ENCODE results near the gene RESP18.

RESP18 gene

DNA sequence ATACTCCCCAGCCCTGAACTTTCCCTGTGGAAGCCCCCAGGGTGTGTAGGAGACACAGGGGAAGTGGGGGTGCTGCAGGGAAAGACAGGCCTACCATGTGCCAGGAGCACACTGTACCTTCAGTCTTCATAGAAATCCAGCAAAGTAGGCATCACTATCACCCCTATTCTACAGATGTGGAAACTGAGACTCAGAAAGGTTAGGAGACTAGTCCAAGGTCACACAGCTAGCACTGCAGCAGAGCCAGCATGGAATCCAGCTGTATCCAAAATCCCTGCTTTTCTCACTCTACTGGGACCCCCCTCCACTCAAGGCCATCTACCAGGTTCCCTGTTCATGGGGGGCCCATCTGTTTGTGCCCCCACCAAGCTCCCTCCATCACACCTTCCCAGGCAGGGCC is 48.4 kb upstream of the RESP18 start (continued):
- TF ChIP-seq, protein P1, sequence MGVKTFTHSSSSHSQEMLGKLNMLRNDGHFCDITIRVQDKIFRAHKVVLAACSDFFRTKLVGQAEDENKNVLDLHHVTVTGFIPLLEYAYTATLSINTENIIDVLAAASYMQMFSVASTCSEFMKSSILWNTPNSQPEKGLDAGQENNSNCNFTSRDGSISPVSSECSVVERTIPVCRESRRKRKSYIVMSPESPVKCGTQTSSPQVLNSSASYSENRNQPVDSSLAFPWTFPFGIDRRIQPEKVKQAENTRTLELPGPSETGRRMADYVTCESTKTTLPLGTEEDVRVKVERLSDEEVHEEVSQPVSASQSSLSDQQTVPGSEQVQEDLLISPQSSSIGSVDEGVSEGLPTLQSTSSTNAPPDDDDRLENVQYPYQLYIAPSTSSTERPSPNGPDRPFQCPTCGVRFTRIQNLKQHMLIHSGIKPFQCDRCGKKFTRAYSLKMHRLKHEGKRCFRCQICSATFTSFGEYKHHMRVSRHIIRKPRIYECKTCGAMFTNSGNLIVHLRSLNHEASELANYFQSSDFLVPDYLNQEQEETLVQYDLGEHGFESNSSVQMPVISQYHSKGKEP (tag by site-specific recombination; IDR thresholded peaks at IDR 0.05) = no peak

DNA sequence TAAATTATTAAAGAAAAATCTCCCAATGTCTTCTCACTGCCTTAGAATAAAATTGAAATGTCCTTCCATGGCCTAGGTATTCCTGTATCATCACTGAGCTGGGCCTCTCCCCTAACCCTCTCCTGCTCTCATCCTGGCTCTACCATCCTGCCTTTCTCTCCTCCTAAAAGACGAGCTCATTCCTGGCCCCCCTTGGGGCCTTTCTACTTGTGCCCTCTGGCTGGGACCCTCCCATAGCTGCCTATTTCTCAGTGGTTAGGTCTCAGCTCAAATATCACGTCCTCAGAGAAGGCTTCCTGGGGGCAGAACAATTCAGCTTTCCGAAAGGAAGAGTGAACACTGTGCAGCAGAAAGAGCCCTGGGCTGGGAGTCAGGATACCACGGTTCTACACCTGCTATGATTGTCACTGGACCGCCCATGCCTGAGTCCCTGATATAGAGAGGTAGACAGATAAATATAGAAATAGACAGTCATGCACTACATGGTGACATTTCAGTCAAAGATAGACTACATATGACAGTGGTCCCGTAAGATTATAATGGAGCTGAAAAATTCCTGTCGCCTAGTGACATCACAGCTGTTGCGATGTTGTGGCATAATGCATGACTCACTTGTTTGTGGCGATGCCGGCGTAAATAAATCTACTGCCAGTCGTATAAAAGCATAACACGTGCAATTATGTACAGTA is 45.8 kb upstream of the RESP18 start:
- H3K36me3 ChIP-seq (ENCODE audit: control insufficient read depth in 2 of 2, insufficient read depth in 1 of 2, low read length in 2 of 2) = peaks cover 3 to 62% of the 10 kb centered on the region in 2 experiments; a peak in 2 of 3 replicates
- H3K4me3 ChIP-seq (ENCODE audit: low read depth, low read length) = no peak overlapping the region
- no peak overlapping the region for H3K27ac ChIP-seq (ENCODE audit: extremely low read depth, low read depth, low read length)
- H3K9me3 ChIP-seq (ENCODE audit: control insufficient read depth, insufficient read depth, low read depth, low read length) = no peaks in the 10 kb centered on the region
- no peak for TF ChIP-seq ZNF626 (tag by site-specific recombination; IDR thresholded peaks at IDR 0.05)
- TF ChIP-seq, protein P1 (tag by site-specific recombination; IDR thresholded peaks at IDR 0.05) = no peak
- no peak for TF ChIP-seq ZNF350 (tag by site-specific recombination; IDR thresholded peaks at IDR 0.05)
- TF ChIP-seq, protein P2, sequence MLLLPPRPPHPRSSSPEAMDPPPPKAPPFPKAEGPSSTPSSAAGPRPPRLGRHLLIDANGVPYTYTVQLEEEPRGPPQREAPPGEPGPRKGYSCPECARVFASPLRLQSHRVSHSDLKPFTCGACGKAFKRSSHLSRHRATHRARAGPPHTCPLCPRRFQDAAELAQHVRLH (tag by site-specific recombination; IDR thresholded peaks at IDR 0.05) = no peak
- TF ChIP-seq, protein P3, sequence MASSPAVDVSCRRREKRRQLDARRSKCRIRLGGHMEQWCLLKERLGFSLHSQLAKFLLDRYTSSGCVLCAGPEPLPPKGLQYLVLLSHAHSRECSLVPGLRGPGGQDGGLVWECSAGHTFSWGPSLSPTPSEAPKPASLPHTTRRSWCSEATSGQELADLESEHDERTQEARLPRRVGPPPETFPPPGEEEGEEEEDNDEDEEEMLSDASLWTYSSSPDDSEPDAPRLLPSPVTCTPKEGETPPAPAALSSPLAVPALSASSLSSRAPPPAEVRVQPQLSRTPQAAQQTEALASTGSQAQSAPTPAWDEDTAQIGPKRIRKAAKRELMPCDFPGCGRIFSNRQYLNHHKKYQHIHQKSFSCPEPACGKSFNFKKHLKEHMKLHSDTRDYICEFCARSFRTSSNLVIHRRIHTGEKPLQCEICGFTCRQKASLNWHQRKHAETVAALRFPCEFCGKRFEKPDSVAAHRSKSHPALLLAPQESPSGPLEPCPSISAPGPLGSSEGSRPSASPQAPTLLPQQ (tag by site-specific recombination; IDR thresholded peaks at IDR 0.05) = no peak
- no peak for TF ChIP-seq ZNF624 (tag by site-specific recombination; IDR thresholded peaks at IDR 0.05)
- 0 out of 2 replicates have a peak, but pooled peaks have one; percentile 21 for TF ChIP-seq ZNF629 (tag by site-specific recombination; IDR thresholded peaks at IDR 0.05)
- TF ChIP-seq, protein P4, sequence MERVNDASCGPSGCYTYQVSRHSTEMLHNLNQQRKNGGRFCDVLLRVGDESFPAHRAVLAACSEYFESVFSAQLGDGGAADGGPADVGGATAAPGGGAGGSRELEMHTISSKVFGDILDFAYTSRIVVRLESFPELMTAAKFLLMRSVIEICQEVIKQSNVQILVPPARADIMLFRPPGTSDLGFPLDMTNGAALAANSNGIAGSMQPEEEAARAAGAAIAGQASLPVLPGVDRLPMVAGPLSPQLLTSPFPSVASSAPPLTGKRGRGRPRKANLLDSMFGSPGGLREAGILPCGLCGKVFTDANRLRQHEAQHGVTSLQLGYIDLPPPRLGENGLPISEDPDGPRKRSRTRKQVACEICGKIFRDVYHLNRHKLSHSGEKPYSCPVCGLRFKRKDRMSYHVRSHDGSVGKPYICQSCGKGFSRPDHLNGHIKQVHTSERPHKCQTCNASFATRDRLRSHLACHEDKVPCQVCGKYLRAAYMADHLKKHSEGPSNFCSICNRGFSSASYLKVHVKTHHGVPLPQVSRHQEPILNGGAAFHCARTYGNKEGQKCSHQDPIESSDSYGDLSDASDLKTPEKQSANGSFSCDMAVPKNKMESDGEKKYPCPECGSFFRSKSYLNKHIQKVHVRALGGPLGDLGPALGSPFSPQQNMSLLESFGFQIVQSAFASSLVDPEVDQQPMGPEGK (tag by site-specific recombination; IDR thresholded peaks at IDR 0.05) = no peak
- no peak for TF ChIP-seq ZBTB7A (tag by site-specific recombination; IDR thresholded peaks at IDR 0.05; ENCODE audit: low read depth)
- no peaks in the 10 kb centered on the region for H3K4me1 ChIP-seq (ENCODE audit: control insufficient read depth, insufficient read depth, low read length)
- POLR2A ChIA-PET = interaction anchor here (2.7 kb wide), 1 partner anchor 9 kb away, joined by 11 read pairs; the partner anchor contains the start of gene DNPEP
- CTCF ChIA-PET = interaction anchor here (0.9 to 1.0 kb wide), 2 partner anchors 24 to 26 kb away, joined by 3 read pairs; no protein-coding TSS in a partner anchor

DNA sequence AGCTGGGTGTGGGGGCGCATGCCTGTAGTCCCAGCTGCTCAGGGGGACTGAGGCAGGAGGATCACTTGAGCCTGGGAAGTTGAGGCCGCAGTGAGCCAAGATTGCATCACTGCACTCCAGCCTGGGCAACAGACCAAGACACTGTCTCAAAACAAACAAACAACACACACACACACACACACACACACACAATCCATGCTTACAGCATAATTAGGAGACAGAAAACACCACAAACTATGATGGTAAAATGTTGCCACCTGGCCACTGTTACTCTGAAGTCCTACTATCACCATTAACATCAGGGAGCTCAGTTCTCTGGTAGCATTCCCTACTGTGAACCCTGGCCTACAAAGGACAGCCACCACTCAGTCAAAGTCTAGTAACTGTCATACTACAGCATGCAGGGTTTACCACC is 36.9 kb upstream of the RESP18 start:
- no peaks in the 10 kb centered on the region for H3K9me3 ChIP-seq (ENCODE audit: control insufficient read depth, insufficient read depth, low read depth, low read length)
- ChIA-PET POLR2A (interaction anchor here (0.6 kb wide), 1 partner anchor 648 kb away, joined by 3 read pairs; no protein-coding TSS in a partner anchor), CTCF (interaction anchor here (0.6 to 2.7 kb wide), 4 partner anchors 17 to 423 kb away, joined by 3 to 12 read pairs (median 4); no protein-coding TSS in a partner anchor)
- H3K27ac ChIP-seq (ENCODE audit: extremely low read depth, low read depth, low read length) = no peak overlapping the region
- H3K4me1 ChIP-seq (ENCODE audit: control insufficient read depth, insufficient read depth, low read length) = peaks cover 9% of the 10 kb centered on the region
- H3K4me3 ChIP-seq (ENCODE audit: low read depth, low read length) = no peak overlapping the region
- peaks cover 3 to 10% of the 10 kb centered on the region in 2 experiments; a peak in 2 of 3 replicates for H3K36me3 ChIP-seq (ENCODE audit: control insufficient read depth in 2 of 2, insufficient read depth in 1 of 2, low read length in 2 of 2)
- TF ChIP-seq KLF1 (tag by site-specific recombination; IDR thresholded peaks at IDR 0.05) (no peak), ZNF777 (tag by site-specific recombination; IDR thresholded peaks at IDR 0.05; ENCODE audit: borderline replicate concordance) (no peak), ZNF426 (tag by site-specific recombination; IDR thresholded peaks at IDR 0.05) (no peak), ZNF391 (tag by site-specific recombination; IDR thresholded peaks at IDR 0.05; ENCODE audit: borderline replicate concordance, low read depth) (peak; percentile 84; the same call in 1 of the 2 replicates), BCL11B (tag by site-specific recombination; IDR thresholded peaks at IDR 0.05; ENCODE audit: low read depth) (no peak), ZNF266 (tag by site-specific recombination; IDR thresholded peaks at IDR 0.05; ENCODE audit: low read depth) (no peak), ZNF350 (tag by site-specific recombination; IDR thresholded peaks at IDR 0.05) (no peak), ZNF138 (tag by site-specific recombination; IDR thresholded peaks at IDR 0.05; ENCODE audit: borderline replicate concordance) (no peak), HOXD13 (CRISPR knock-in tag; IDR thresholded peaks at IDR 0.05; ENCODE audit: borderline replicate concordance) (no peak), KLF7 (tag by site-specific recombination; IDR thresholded peaks at IDR 0.05; ENCODE audit: borderline replicate concordance) (peak; percentile 60; the same call in 1 of the 2 replicates), ZNF561 (tag by site-specific recombination; IDR thresholded peaks at IDR 0.05; ENCODE audit: borderline replicate concordance) (no peak)
- TF ChIP-seq, protein P5, sequence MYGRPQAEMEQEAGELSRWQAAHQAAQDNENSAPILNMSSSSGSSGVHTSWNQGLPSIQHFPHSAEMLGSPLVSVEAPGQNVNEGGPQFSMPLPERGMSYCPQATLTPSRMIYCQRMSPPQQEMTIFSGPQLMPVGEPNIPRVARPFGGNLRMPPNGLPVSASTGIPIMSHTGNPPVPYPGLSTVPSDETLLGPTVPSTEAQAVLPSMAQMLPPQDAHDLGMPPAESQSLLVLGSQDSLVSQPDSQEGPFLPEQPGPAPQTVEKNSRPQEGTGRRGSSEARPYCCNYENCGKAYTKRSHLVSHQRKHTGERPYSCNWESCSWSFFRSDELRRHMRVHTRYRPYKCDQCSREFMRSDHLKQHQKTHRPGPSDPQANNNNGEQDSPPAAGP (tag by site-specific recombination; IDR thresholded peaks at IDR 0.05) = no peak
- TF ChIP-seq, protein P6, sequence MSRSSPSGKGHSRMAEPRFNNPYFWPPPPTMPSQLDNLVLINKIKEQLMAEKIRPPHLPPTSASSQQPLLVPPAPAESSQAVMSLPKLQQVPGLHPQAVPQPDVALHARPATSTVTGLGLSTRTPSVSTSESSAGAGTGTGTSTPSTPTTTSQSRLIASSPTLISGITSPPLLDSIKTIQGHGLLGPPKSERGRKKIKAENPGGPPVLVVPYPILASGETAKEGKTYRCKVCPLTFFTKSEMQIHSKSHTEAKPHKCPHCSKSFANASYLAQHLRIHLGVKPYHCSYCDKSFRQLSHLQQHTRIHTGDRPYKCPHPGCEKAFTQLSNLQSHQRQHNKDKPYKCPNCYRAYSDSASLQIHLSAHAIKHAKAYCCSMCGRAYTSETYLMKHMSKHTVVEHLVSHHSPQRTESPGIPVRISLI (tag by site-specific recombination; IDR thresholded peaks at IDR 0.05) = no peak

Measured in HEK293 (cell line).